Neural cell (in vitro differentiated cells): ENCODE data around the gene VPS8. TPM values are rescaled to one million over a fixed set of nuclear protein-coding genes. Genes with fewer than 3 reads are reported as not detected.

Source experiments
- H2AFZ ChIP-seq: fragments of 200-600, 300-800 bp; sonication (generic), shearing (Covaris generic); 2 replicates; pipeline ENCODE4 v1.6.0; 2014; ENCODE audit warnings: low read depth, mild to moderate bottlenecking, antibody characterized with exemption, low read length, moderate library complexity
- H3F3A ChIP-seq: fragments of 200-600 bp; shearing (Covaris generic); 2 replicates; pipeline ENCODE4 v1.6.1; 2016; ENCODE audit warnings: mild to moderate bottlenecking, moderate library complexity, mixed read lengths, antibody characterized with exemption, low read length; ENCODE audit not compliant: insufficient read depth, poor library complexity, severe bottlenecking
- H3K27ac ChIP-seq: fragments of 200-600, 300-800 bp; sonication (generic), shearing (Covaris generic); 2 replicates; pipeline ENCODE4 v1.5.1; 2014; ENCODE audit warnings: mild to moderate bottlenecking, low read length, moderate library complexity
- H3K27me3 ChIP-seq: fragments of 300-800, 200-600 bp; sonication (generic), shearing (Covaris generic); 2 replicates; pipeline ENCODE4 v1.6.0; 2014; ENCODE audit warnings: mild to moderate bottlenecking, low read depth, low read length, moderate library complexity; ENCODE audit not compliant: insufficient read depth
- H3K36me3 ChIP-seq: fragments of 300-800, 200-600 bp; sonication (generic), shearing (Covaris generic); 2 replicates; pipeline ENCODE4 v1.5.1; 2014; ENCODE audit warnings: mild to moderate bottlenecking, antibody characterized with exemption, low read length, moderate library complexity; ENCODE audit not compliant: insufficient read depth
- H3K4me2 ChIP-seq: fragments of 300-800, 200-600 bp; sonication (generic), shearing (Covaris generic); 2 replicates; pipeline ENCODE4 v1.6.0; 2014; ENCODE audit warnings: mild to moderate bottlenecking, low read length
- H3K4me3 ChIP-seq: fragments of 300-800, 200-600 bp; sonication (generic), shearing (Covaris generic); 2 replicates; pipeline ENCODE4 v1.5.1; 2014; ENCODE audit warnings: mild to moderate bottlenecking, low read length, moderate library complexity
- H3K79me2 ChIP-seq: fragments of 200-600 bp; shearing (Covaris generic); replicated peaks from 2 replicates; pipeline ENCODE4 v1.6.0; 2014; ENCODE audit warnings: mild to moderate bottlenecking, low read length, moderate library complexity; ENCODE audit not compliant: insufficient read depth
- H3K9ac ChIP-seq: fragments of 300-800, 200-600 bp; sonication (generic), shearing (Covaris generic); 2 replicates; pipeline ENCODE4 v1.6.1; 2016; ENCODE audit warnings: mild to moderate bottlenecking, low read length, mixed read lengths
- H3K9me2 ChIP-seq: fragments of 200-600 bp; shearing (Covaris generic); 2 replicates; pipeline ENCODE4 v1.6.1; 2016; ENCODE audit warnings: mild to moderate bottlenecking, low read length, mixed read lengths; ENCODE audit not compliant: insufficient read depth
- H3K9me3 ChIP-seq: fragments of 200-600, 300-800 bp; sonication (generic), shearing (Covaris generic); 2 replicates; pipeline ENCODE4 v1.6.1; 2016; ENCODE audit warnings: mild to moderate bottlenecking, mixed run types, low read length, moderate library complexity, mixed read lengths
- H4K20me1 ChIP-seq: fragments of 200-600 bp; shearing (Covaris generic); 2 replicates; pipeline ENCODE4 v1.6.1; 2016; ENCODE audit warnings: mild to moderate bottlenecking, mixed run types; ENCODE audit not compliant: insufficient read depth
- EP300 ChIP-seq: fragments of 450-650 bp; conservative IDR thresholded peaks from 2 replicates; pipeline ENCODE4 v1.6.1; 2014; ENCODE audit warnings: antibody characterized with exemption, mild to moderate bottlenecking, moderate library complexity; ENCODE audit not compliant: poor library complexity, severe bottlenecking
- EZH2 ChIP-seq: fragments of 200-600, 300-800 bp; shearing (Covaris generic), sonication (generic); IDR thresholded peaks from 2 replicates; pipeline ENCODE4 v1.6.1; 2014; ENCODE audit warnings: antibody characterized with exemption, low read length, borderline replicate concordance, mild to moderate bottlenecking; ENCODE audit not compliant: insufficient read depth, poor library complexity, severe bottlenecking
- MXI1 ChIP-seq: fragments of 450-650 bp; conservative IDR thresholded peaks from 2 replicates; pipeline ENCODE4 v1.6.1; 2014; ENCODE audit warnings: antibody characterized with exemption, mild to moderate bottlenecking; ENCODE audit not compliant: poor library complexity, severe bottlenecking
- POLR2AphosphoS5 ChIP-seq: IDR thresholded peaks from 2 replicates; pipeline ENCODE4 v1.6.1; 2012
- RAD21 ChIP-seq: fragments of 450-650 bp; conservative IDR thresholded peaks from 2 replicates; pipeline ENCODE4 v1.6.1; 2014; ENCODE audit warnings: antibody characterized with exemption, mild to moderate bottlenecking, moderate library complexity
- SMC3 ChIP-seq: fragments of 450-650 bp; conservative IDR thresholded peaks from 2 replicates; pipeline ENCODE4 v1.6.1; 2014; ENCODE audit warnings: antibody characterized with exemption, mild to moderate bottlenecking, moderate library complexity; ENCODE audit not compliant: poor library complexity
- TAF1 ChIP-seq: IDR thresholded peaks from 2 replicates; pipeline ENCODE4 v1.6.1; 2012; ENCODE audit warnings: low read depth
- polyA plus RNA-seq: library from polyadenylated mRNA; depleted of rRNA; stranded (reverse); fragments of >200 nt; gene quantifications from 2 replicates; pipeline ENCODE4 v1.2.3, GENCODE V29; 2014
- TF ChIP-seq, protein P1 (sequence below): fragments of 450-650 bp; IDR thresholded peaks from 2 replicates; pipeline ENCODE4 v1.5.1; 2014; ENCODE audit warnings: antibody characterized with exemption, mild to moderate bottlenecking, moderate library complexity; ENCODE audit not compliant: poor library complexity, severe bottlenecking
- TF ChIP-seq, protein P2 (sequence below): IDR thresholded peaks from 2 replicates; pipeline ENCODE4 v1.6.1; 2012; ENCODE audit warnings: borderline replicate concordance

The VPS8 gene
- polyA plus RNA-seq, 1 donor from 2014 or later, result 146 TPM

GRCh38 chr3:184932777-184933176, 120.8 kb downstream of the VPS8 start:
- Histone ChIP-seq H3K9ac (no peak overlapping the region), H3K9me3 (no peaks in the 10 kb centered on the region), H3K4me2 (no peak overlapping the region), H3K79me2 (no peaks in the 10 kb centered on the region), H3F3A (no peaks in the 10 kb centered on the region), H3K27me3 (no peaks in the 10 kb centered on the region), H2AFZ (no peak overlapping the region), H3K36me3 (peaks cover 3% of the 10 kb centered on the region), H3K4me3 (no peak overlapping the region), H4K20me1 (no peaks in the 10 kb centered on the region), H3K27ac (no peak overlapping the region), H3K9me2 (no peaks in the 10 kb centered on the region)
- TF ChIP-seq RAD21 (no peak), TAF1 (no peak), POLR2AphosphoS5 (no peak), MXI1 (no peak), EZH2 (no peak), EP300 (no peak), SMC3 (no peak)
- TF ChIP-seq, protein P1, sequence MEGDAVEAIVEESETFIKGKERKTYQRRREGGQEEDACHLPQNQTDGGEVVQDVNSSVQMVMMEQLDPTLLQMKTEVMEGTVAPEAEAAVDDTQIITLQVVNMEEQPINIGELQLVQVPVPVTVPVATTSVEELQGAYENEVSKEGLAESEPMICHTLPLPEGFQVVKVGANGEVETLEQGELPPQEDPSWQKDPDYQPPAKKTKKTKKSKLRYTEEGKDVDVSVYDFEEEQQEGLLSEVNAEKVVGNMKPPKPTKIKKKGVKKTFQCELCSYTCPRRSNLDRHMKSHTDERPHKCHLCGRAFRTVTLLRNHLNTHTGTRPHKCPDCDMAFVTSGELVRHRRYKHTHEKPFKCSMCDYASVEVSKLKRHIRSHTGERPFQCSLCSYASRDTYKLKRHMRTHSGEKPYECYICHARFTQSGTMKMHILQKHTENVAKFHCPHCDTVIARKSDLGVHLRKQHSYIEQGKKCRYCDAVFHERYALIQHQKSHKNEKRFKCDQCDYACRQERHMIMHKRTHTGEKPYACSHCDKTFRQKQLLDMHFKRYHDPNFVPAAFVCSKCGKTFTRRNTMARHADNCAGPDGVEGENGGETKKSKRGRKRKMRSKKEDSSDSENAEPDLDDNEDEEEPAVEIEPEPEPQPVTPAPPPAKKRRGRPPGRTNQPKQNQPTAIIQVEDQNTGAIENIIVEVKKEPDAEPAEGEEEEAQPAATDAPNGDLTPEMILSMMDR, result no peak
- TF ChIP-seq, protein P2, sequence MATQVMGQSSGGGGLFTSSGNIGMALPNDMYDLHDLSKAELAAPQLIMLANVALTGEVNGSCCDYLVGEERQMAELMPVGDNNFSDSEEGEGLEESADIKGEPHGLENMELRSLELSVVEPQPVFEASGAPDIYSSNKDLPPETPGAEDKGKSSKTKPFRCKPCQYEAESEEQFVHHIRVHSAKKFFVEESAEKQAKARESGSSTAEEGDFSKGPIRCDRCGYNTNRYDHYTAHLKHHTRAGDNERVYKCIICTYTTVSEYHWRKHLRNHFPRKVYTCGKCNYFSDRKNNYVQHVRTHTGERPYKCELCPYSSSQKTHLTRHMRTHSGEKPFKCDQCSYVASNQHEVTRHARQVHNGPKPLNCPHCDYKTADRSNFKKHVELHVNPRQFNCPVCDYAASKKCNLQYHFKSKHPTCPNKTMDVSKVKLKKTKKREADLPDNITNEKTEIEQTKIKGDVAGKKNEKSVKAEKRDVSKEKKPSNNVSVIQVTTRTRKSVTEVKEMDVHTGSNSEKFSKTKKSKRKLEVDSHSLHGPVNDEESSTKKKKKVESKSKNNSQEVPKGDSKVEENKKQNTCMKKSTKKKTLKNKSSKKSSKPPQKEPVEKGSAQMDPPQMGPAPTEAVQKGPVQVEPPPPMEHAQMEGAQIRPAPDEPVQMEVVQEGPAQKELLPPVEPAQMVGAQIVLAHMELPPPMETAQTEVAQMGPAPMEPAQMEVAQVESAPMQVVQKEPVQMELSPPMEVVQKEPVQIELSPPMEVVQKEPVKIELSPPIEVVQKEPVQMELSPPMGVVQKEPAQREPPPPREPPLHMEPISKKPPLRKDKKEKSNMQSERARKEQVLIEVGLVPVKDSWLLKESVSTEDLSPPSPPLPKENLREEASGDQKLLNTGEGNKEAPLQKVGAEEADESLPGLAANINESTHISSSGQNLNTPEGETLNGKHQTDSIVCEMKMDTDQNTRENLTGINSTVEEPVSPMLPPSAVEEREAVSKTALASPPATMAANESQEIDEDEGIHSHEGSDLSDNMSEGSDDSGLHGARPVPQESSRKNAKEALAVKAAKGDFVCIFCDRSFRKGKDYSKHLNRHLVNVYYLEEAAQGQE, result no peak

DNA sequence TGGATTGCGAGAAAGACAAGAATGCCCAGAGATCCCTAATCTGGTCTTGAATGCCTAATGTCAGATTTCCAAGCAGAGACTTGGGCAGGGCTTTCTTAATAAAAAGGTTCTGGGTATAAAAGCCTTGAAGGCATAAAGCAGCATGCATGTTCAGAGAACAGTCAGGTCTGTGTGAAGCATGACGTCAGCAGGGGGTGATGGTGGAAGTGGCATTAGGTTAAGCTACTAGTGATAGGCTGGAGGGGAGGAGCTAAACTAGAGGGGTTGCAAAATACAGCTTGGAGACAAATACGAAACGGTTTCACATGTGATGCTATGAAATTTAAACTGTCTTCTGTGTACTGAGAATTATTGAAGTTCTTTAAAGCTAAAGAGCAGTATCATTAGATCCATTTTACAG, 125.6 kb downstream of the VPS8 start:
- no peaks in the 10 kb centered on the region for H3K9me2 ChIP-seq
- TF ChIP-seq, protein P1, result no peak
- no peak for TF ChIP-seq EZH2
- TF ChIP-seq, protein P2, result no peak
- no peak for TF ChIP-seq TAF1
- TF ChIP-seq MXI1, result no peak
- TF ChIP-seq EP300, result no peak
- no peak for TF ChIP-seq POLR2AphosphoS5
- peaks cover 6% of the 10 kb centered on the region for H3K36me3 ChIP-seq
- H3K9me3 ChIP-seq, result no peaks in the 10 kb centered on the region
- no peak overlapping the region for H2AFZ ChIP-seq
- no peak overlapping the region for H3K4me3 ChIP-seq
- H3K27me3 ChIP-seq, result no peaks in the 10 kb centered on the region
- no peak overlapping the region for H3K27ac ChIP-seq
- no peaks in the 10 kb centered on the region for H3K79me2 ChIP-seq
- H3F3A ChIP-seq, result no peaks in the 10 kb centered on the region
- no peaks in the 10 kb centered on the region for H4K20me1 ChIP-seq
- H3K9ac ChIP-seq, result no peak overlapping the region
- no peak overlapping the region for H3K4me2 ChIP-seq
